Activated B cell treated with CpG ODN at 0.5 μM for 24 hours (primary cell): ENCODE results near the gene OR10J1. TPM values are rescaled to one million over a fixed set of nuclear protein-coding genes. Genes with fewer than 3 reads are reported as not detected.
"Not testable (repeated sequence)": the region's sequence is repeated elsewhere in the genome, so short reads cannot be mapped to it uniquely, and the experiment has no call there.

Source experiments
- ATAC-seq: fragments of 200-7000 bp; cut with Tn5 transposase; one replicate; pipeline ENCODE4 v1.10.0; 2021; ENCODE audit warnings: low read depth, mild to moderate bottlenecking, moderate library complexity
- CTCF ChIA-PET: fragments of 350-600 bp; sonication (Branson Sonifier 250); formaldehyde crosslinking; loops from one replicate; lab custom pipeline; 2021; ENCODE audit warnings: antibody characterized with exemption; lab: Charles Lee
- POLR2A ChIA-PET: fragments of 350-600 bp; sonication (Branson Sonifier 250); formaldehyde crosslinking; loops from one replicate; lab custom pipeline; 2021; ENCODE audit warnings: antibody characterized with exemption; lab: Charles Lee
- DNase-seq: peaks from one replicate; pipeline ENCODE4 v3.0.0; 2022
- H3K27ac Mint-ChIP-seq: one replicate; pipeline ENCODE4 v1.8.0; 2020; ENCODE audit warnings: mixed read lengths
- H3K27me3 Mint-ChIP-seq: one replicate; pipeline ENCODE4 v1.8.0; 2021; ENCODE audit warnings: mixed read lengths
- H3K36me3 Mint-ChIP-seq: one replicate; pipeline ENCODE4 v1.8.0; 2021; ENCODE audit warnings: low read depth, mixed read lengths
- H3K4me1 Mint-ChIP-seq: one replicate; pipeline ENCODE4 v1.8.0; 2021; ENCODE audit warnings: mixed read lengths
- H3K4me3 Mint-ChIP-seq: one replicate; pipeline ENCODE4 v1.8.0; 2020; ENCODE audit warnings: mild to moderate bottlenecking, mixed read lengths
- H3K9me3 Mint-ChIP-seq: one replicate; pipeline ENCODE4 v1.8.0; 2020; ENCODE audit warnings: mixed read lengths
- intact Hi-C: fragments of 100-400 bp; cut with micrococcal nuclease; formaldehyde crosslinking; loops from one replicate; pipeline ENCODE4 v1.15.1; 2024
- total RNA-seq: library from RNA; stranded (reverse); gene quantifications from 2 replicates; pipeline ENCODE4 v1.2.3, GENCODE V29; 2022
- TF ChIP-seq, protein P1 (sequence below): fragments of 200-600 bp; IDR thresholded peaks from one replicate; pipeline ENCODE4 v1.8.0; 2022; ENCODE audit warnings: antibody characterized with exemption, mild to moderate bottlenecking

OR10J1 gene
- total RNA-seq, 1 donor from 2014 or later = not detected

DNA sequence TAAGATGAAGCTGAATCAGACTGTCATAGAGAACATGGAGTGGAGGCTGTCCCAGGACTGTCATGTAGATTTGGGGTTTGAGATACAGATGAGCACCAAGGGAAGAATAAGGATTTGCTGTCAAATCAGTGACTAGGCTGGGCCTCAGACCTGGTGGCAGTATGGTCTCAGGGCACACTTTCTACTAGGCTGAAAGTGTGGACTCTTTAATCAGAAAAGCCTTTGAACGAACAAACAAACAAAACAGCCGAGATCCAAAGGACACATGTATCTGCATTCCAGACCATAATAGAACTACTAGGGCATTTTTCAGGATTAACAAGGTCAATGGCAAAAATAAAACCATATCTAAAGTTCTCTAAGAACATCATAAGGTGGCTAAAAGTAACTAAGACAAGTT lies 2.9 kb downstream of the OR10J1 start:
- no peak for DNase-seq
- Mint-ChIP-seq H3K36me3 (no peaks in the 10 kb centered on the region), H3K4me3 (no peak overlapping the region), H3K4me1 (no peaks in the 10 kb centered on the region), H3K27me3 (peaks cover 14% of the 10 kb centered on the region), H3K9me3 (no peaks in the 10 kb centered on the region), H3K27ac (no peak overlapping the region)
- CTCF ChIA-PET = no interaction called here
- intact Hi-C loops = no loop called here
- TF ChIP-seq, protein P1, sequence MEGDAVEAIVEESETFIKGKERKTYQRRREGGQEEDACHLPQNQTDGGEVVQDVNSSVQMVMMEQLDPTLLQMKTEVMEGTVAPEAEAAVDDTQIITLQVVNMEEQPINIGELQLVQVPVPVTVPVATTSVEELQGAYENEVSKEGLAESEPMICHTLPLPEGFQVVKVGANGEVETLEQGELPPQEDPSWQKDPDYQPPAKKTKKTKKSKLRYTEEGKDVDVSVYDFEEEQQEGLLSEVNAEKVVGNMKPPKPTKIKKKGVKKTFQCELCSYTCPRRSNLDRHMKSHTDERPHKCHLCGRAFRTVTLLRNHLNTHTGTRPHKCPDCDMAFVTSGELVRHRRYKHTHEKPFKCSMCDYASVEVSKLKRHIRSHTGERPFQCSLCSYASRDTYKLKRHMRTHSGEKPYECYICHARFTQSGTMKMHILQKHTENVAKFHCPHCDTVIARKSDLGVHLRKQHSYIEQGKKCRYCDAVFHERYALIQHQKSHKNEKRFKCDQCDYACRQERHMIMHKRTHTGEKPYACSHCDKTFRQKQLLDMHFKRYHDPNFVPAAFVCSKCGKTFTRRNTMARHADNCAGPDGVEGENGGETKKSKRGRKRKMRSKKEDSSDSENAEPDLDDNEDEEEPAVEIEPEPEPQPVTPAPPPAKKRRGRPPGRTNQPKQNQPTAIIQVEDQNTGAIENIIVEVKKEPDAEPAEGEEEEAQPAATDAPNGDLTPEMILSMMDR = no peak
- POLR2A ChIA-PET = no interaction called here
- no peak for ATAC-seq

DNA sequence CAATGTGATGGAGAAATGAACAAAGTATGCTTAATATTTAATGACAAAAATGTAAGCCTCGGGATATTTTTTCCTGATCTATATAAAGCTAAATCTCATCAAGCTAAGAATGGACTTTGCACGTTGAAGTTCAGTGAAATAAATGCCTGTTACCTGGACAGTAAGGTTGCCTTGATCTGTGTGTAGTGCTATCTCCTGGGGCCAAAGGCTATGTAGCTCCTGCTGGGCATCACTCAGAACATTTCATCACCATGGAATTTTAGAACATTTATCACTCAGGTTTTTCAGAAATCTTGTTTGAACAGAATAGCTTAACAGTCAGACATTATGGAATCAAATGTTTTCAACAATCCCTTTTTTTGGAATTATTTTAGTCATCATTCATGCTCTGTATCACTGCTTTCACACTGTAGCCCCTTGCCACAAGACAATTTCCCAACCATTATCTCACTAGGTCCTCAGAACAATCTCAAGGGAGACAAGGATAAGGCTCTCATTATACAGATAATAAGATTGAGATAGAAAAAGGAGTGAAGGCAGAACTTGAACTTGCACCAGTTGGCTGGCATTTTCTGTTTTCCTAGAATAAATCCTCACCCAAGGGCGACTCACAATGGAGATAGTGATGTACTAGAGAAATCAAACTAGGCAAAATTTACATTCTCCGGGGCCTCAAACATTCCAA lies 3.7 kb downstream of the OR10J1 start:
- H3K9me3 Mint-ChIP-seq = peaks cover 3% of the 10 kb centered on the region
- H3K36me3 Mint-ChIP-seq = no peaks in the 10 kb centered on the region
- H3K27ac Mint-ChIP-seq = no peak overlapping the region
- peaks cover 14% of the 10 kb centered on the region for H3K27me3 Mint-ChIP-seq
- no peak for DNase-seq
- ATAC-seq = no peak
- intact Hi-C loops = no loop called here
- no peak overlapping the region for H3K4me3 Mint-ChIP-seq
- TF ChIP-seq, protein P1 = no peak
- ChIA-PET POLR2A (no interaction called here), CTCF (no interaction called here)
- no peaks in the 10 kb centered on the region for H3K4me1 Mint-ChIP-seq

DNA sequence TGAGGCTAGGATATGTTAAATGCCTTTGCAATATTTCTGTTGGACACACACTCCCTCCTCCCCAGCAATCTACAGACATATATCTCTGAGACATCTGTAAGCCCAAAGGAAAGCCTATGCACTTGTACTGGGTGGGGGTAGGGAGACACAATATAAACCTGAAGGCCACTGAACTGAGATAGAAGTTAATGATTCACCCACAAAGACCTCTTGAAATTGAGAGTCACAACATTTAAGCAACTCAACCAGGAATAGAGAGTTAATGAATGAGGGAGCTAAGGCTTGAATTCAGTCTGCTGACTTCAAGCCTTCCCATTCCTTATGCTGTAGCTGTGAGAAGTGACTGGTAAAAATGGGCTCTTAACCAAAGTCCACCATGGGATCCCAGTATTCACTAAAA lies 5.0 kb downstream of the OR10J1 start:
- no peaks in the 10 kb centered on the region for H3K36me3 Mint-ChIP-seq
- no peaks in the 10 kb centered on the region for H3K4me1 Mint-ChIP-seq
- DNase-seq (no peak), ATAC-seq (no peak)
- H3K4me3 Mint-ChIP-seq = no peak overlapping the region
- CTCF ChIA-PET = no interaction called here
- POLR2A ChIA-PET = no interaction called here
- no peak overlapping the region for H3K27ac Mint-ChIP-seq
- H3K9me3 Mint-ChIP-seq = peaks cover 3% of the 10 kb centered on the region
- peaks cover 14% of the 10 kb centered on the region for H3K27me3 Mint-ChIP-seq
- TF ChIP-seq, protein P1 = no peak
- intact Hi-C loops = no loop called here

DNA sequence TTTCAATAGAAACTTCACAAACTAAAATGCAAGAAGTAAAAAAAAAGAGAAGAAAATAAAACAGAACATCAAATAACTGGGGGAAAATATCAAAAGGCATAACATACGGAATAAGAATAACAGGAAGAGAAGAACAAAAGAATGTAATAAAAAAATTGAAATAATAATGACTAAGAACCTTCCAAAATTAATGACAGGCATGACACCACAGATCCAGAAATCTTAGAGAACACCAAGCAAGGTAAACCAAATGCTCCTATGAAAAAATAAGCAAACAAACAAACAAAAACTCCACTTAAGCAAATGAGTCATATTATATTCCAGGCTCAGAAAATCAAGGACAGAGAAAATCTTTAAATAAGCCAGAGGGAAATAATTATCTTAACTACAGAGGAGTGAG lies 8.7 kb downstream of the OR10J1 start:
- CTCF ChIA-PET = no interaction called here
- no peak overlapping the region for H3K27ac Mint-ChIP-seq
- intact Hi-C loops = no loop called here

DNA sequence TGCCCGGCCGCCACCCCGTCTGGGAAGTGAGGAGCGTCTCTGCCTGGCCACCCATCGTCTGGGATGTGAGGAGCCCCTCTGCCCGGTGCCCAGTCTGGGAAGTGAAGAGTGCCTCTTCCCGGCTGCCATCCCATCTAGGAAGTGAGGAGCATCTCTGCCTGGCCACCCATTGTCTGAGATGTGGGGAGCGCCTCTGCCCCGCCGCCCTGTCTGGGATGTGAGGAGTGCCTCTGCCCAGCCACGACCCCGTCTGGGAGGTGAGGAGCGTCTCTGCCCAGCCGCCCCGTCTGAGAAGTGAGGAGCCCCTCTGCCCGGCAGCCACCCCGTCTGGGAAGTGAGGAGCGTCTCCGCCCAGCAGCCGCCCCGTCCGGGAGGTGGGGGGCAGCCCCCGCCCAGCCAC lies 10.1 kb downstream of the OR10J1 start:
- H3K27me3 Mint-ChIP-seq, CTCF ChIA-PET, H3K9me3 Mint-ChIP-seq, H3K4me3 Mint-ChIP-seq, H3K4me1 Mint-ChIP-seq, H3K27ac Mint-ChIP-seq, ATAC-seq, intact Hi-C loops, H3K36me3 Mint-ChIP-seq, DNase-seq, POLR2A ChIA-PET: not testable (repeated sequence)

More for the DNA sequence above, 8.7 kb downstream of the OR10J1 start:
- POLR2A ChIA-PET = no interaction called here
- Mint-ChIP-seq H3K27me3 (peaks cover 4% of the 10 kb centered on the region), H3K4me1 (no peaks in the 10 kb centered on the region), H3K4me3 (no peak overlapping the region), H3K36me3 (no peaks in the 10 kb centered on the region), H3K9me3 (peaks cover 8% of the 10 kb centered on the region)
- ATAC-seq (no peak), DNase-seq (no peak)
- TF ChIP-seq, protein P1 = no peak

DNA sequence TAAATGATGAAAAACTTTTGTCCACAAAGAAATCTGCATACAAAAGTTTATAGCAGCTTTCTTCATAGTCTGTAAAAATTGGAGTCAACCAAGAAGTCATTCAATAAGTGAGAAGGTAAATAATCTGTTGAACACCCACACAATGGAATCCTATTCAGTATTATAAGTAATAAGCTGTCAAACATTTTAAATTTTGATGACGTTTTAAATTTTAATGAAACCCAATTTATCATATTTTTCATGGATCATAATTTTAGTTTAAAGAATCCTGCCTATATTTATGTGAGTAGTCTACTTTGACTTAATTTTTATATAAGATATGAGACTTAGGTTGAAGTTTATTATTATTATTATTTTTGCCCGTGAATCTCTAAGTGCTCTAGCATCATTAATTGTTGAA lies 20.0 kb downstream of the OR10J1 start:
- Mint-ChIP-seq H3K36me3 (no peaks in the 10 kb centered on the region), H3K27me3 (no peaks in the 10 kb centered on the region), H3K27ac (no peak overlapping the region), H3K4me1 (no peaks in the 10 kb centered on the region), H3K9me3 (peaks cover 12% of the 10 kb centered on the region), H3K4me3 (no peak overlapping the region)
- ChIA-PET CTCF (no interaction called here), POLR2A (no interaction called here)
- TF ChIP-seq, protein P1 = no peak
- ATAC-seq (no peak), DNase-seq (no peak)
- intact Hi-C loops = no loop called here
